GM12878 (cell line): ENCODE results near the gene STX8. TPM values are rescaled to one million over a fixed set of nuclear protein-coding genes. Genes with fewer than 3 reads are reported as not detected.

ENCODE experiments used
- ATAC-seq: fragments of 200-7000 bp; cut with Tn5 transposase; 3 replicates; pipeline ENCODE4 v1.9.1; 2020; ENCODE audit warnings: mild to moderate bottlenecking, moderate library complexity
- BruUV-seq: library from RNA; stranded (reverse); fragments of 400-500 nt; replicated peaks from 2 replicates; lab custom pipeline; 2021; lab: Mats Ljungman, UMichigan
- CTCF ChIA-PET: fragments of 300-600 bp; sonication (Branson Sonifier 250); formaldehyde crosslinking; extraction: SDS; loops from one replicate; lab custom pipeline; 2021; ENCODE audit warnings: inconsistent platforms; lab: Yijun Ruan, JAX
- POLR2A ChIA-PET: fragments of 350-600 bp; formaldehyde crosslinking; extraction: SDS; loops from one replicate; lab custom pipeline; 2021; ENCODE audit warnings: inconsistent platforms; lab: Charles Lee
- RAD21 ChIA-PET: fragments of 300-600 bp; sonication (Branson Sonifier 250); formaldehyde crosslinking; loops from one replicate; lab custom pipeline; 2023; ENCODE audit warnings: antibody characterized with exemption; ENCODE audit not compliant: unreplicated experiment; lab: Charles Lee
- SMC1A ChIA-PET: fragments of 300-600 bp; sonication (Branson Sonifier 250); formaldehyde crosslinking; loops from one replicate; lab custom pipeline; 2023; ENCODE audit not compliant: unreplicated experiment, uncharacterized antibody; lab: Charles Lee
- DNase-seq: peaks from one replicate; pipeline ENCODE4 v3.0.0-alpha.2; 2011; ENCODE audit warnings: low read depth, low spot score
- FAIRE-seq: peaks from 3 replicates; lab custom pipeline; 2011; peaks lifted over from hg19 to GRCh38; lab: Jason Lieb, UNC
- H2AFZ ChIP-seq: 2 replicates; pipeline ENCODE4 v1.6.0; 2011; ENCODE audit warnings: low read depth, low read length, control low read depth; ENCODE audit not compliant: control insufficient read depth
- H3K27ac ChIP-seq: 2 replicates; pipeline ENCODE4 v1.5.1; 2011; ENCODE audit warnings: control low read depth; ENCODE audit not compliant: control insufficient read depth, insufficient read depth
- H3K27me3 ChIP-seq, 2 experiments: replicated peaks in 1 of 2; 2 replicates each; pipeline versions ENCODE4 v1.6.0 to v1.6.1; 2011; ENCODE audit warnings: low read length in 1 of 2; ENCODE audit not compliant: control insufficient read depth in 2 of 2, insufficient read depth in 2 of 2
- H3K36me3 ChIP-seq, 2 experiments: 2 replicates each; pipeline ENCODE4 v1.5.1; 2011; ENCODE audit warnings: low read length in 1 of 2; ENCODE audit not compliant: control insufficient read depth in 2 of 2, insufficient read depth in 2 of 2
- H3K4me1 ChIP-seq: 2 replicates; pipeline ENCODE4 v1.6.1; 2011; ENCODE audit warnings: mild to moderate bottlenecking, low read length, moderate library complexity, mixed read lengths; ENCODE audit not compliant: control insufficient read depth, insufficient read depth
- H3K4me2 ChIP-seq: 2 replicates; pipeline ENCODE4 v1.6.0; 2011; ENCODE audit warnings: control low read depth; ENCODE audit not compliant: control insufficient read depth, insufficient read depth
- H3K4me3 ChIP-seq: fragments of 200-600 bp; sonication (generic); 2 replicates; pipeline ENCODE4 v1.5.1; 2016
- H3K79me2 ChIP-seq: 2 replicates; pipeline ENCODE4 v1.6.0; 2011; ENCODE audit warnings: low read length; ENCODE audit not compliant: control insufficient read depth, insufficient read depth
- H3K9ac ChIP-seq: 2 replicates; pipeline ENCODE4 v1.8.0; 2011; ENCODE audit warnings: low read length, control low read depth, mixed read lengths; ENCODE audit not compliant: control insufficient read depth, insufficient read depth
- H3K9me3 ChIP-seq: replicated peaks from 3 replicates; pipeline ENCODE4 v1.5.1; 2011; ENCODE audit warnings: mild to moderate bottlenecking, low read length; ENCODE audit not compliant: control insufficient read depth, insufficient read depth
- H4K20me1 ChIP-seq: 2 replicates; pipeline ENCODE4 v1.6.0; 2011; ENCODE audit not compliant: control insufficient read depth, insufficient read depth
- NBN ChIP-seq: fragments of 450-650 bp; IDR thresholded peaks from 2 replicates; pipeline ENCODE4 v1.6.1; 2016
- whole genome bisulfite sequencing: methylation state at CpG from one replicate; pipeline ENCODE4 v1.1.6; 2016; ENCODE audit warnings: low lambda C conversion rate; ENCODE audit not compliant: insufficient replicate concordance, insufficient coverage; ENCODE audit errors: missing lambda C conversion rate; 5-methylcytosine and 5-hydroxymethylcytosine counted together
- in situ Hi-C: fragments of 300-500 bp; cut with MboI; formaldehyde crosslinking; loops from 9 replicates; pipeline ENCODE4 v1.14.3; 2018; ENCODE audit warnings: mixed read lengths
- intact Hi-C: fragments of 100-400 bp; cut with micrococcal nuclease; formaldehyde crosslinking; loops from one replicate; pipeline ENCODE4 v1.14.2; 2022; ENCODE audit not compliant: unreplicated experiment
- polyA plus RNA-seq, 11 experiments: library from polyadenylated mRNA; depleted of rRNA in 4 of 11; unstranded in 6 of 11; stranded (reverse) in 5 of 11; fragments of >200 nt; fragmentation: Nextera tagmentation in 4 of 11; fragmentation: Illumina TruSeq in 1 of 11; extraction: Ambion mirVana in 4 of 11; extraction: Trizol in 1 of 11; gene quantifications; 1 replicate in 1 of 11; 2 replicates in 10 of 11; pipeline versions ENCODE4 v1.2.1 to v1.2.3, GENCODE V29; 2011 to 2016; ENCODE audit warnings: inconsistent platforms in 2 of 11, missing spikeins in 2 of 11, low read depth in 1 of 11
- total RNA-seq, 4 experiments: library from RNA; depleted of rRNA in 3 of 4; stranded (reverse); fragments of >200 nt in 3 of 4; fragmentation: Illumina TruSeq in 1 of 4; extraction: Trizol in 1 of 4; gene quantifications; 2 replicates each; pipeline versions ENCODE4 v1.2.1 to v1.2.3, GENCODE V29; 2013 to 2021
- TF ChIP-seq, protein P1 (sequence below): fragments of 450-650 bp; IDR thresholded peaks from 2 replicates; pipeline ENCODE4 v1.6.1; 2017; ENCODE audit warnings: antibody characterized with exemption, mild to moderate bottlenecking, moderate library complexity
- TF ChIP-seq, protein P2 (sequence below): fragments of 450-650 bp; IDR thresholded peaks from 2 replicates; pipeline ENCODE4 v1.6.1; 2016; ENCODE audit warnings: mild to moderate bottlenecking
- TF ChIP-seq, protein P3 (sequence below): IDR thresholded peaks from 2 replicates; pipeline ENCODE4 v1.6.1; 2012; ENCODE audit warnings: improper control_type of control experiment, low read depth, low read length; ENCODE audit not compliant: insufficient replicate concordance

The STX8 gene
- total and polyA plus RNA-seq, 10 of the 15 experiments (the other 5 are each of a cell fraction or from before 2014, with no cell fraction given): 47.9 to 151 (median 72.9) TPM

DNA sequence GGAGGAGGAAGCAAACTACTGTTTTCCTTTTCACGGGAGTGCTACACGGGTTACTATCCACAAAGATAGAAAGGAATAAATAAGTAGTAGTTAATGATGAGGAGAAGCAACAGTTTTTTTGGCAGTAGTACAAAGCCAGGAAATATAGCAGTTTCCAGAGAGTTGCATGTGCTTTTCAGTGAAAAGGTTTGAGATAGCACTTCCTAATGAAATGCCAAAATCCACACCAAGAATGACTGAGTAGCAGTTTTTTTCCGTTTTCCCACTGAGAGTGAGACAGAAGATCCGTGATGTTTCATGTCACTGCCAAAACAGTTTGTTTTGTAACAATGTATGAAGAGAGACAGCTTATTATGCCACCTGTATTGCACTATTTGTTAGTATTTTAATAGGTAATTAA is 129.1 kb downstream of the STX8 start:
- no peak for FAIRE-seq
- H3K4me1 ChIP-seq: no peaks in the 10 kb centered on the region
- no peaks in the 10 kb centered on the region; the same call in 2 of the 3 replicates for H3K9me3 ChIP-seq
- in situ Hi-C loops: no loop called here
- no peaks in the 10 kb centered on the region for H4K20me1 ChIP-seq
- intact Hi-C loops: no loop called here
- no peaks in the 10 kb centered on the region for H3K36me3 ChIP-seq
- SMC1A ChIA-PET: no interaction called here
- no peak overlapping the region for H3K4me3 ChIP-seq
- no peaks in the 10 kb centered on the region for H3K27me3 ChIP-seq
- BruUV-seq: no TSS peak
- H3K9ac ChIP-seq: no peak overlapping the region
- POLR2A ChIA-PET: no interaction called here
- ATAC-seq: no peak
- no peak for DNase-seq
- no peak overlapping the region for H2AFZ ChIP-seq
- WGBS: 76% methylated on average over 4 of the region's 4 CpGs
- RAD21 ChIA-PET: no interaction called here
- CTCF ChIA-PET: no interaction called here
- TF ChIP-seq, protein P1, sequence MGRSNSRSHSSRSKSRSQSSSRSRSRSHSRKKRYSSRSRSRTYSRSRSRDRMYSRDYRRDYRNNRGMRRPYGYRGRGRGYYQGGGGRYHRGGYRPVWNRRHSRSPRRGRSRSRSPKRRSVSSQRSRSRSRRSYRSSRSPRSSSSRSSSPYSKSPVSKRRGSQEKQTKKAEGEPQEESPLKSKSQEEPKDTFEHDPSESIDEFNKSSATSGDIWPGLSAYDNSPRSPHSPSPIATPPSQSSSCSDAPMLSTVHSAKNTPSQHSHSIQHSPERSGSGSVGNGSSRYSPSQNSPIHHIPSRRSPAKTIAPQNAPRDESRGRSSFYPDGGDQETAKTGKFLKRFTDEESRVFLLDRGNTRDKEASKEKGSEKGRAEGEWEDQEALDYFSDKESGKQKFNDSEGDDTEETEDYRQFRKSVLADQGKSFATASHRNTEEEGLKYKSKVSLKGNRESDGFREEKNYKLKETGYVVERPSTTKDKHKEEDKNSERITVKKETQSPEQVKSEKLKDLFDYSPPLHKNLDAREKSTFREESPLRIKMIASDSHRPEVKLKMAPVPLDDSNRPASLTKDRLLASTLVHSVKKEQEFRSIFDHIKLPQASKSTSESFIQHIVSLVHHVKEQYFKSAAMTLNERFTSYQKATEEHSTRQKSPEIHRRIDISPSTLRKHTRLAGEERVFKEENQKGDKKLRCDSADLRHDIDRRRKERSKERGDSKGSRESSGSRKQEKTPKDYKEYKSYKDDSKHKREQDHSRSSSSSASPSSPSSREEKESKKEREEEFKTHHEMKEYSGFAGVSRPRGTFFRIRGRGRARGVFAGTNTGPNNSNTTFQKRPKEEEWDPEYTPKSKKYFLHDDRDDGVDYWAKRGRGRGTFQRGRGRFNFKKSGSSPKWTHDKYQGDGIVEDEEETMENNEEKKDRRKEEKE: no peak
- no peak for TF ChIP-seq NBN
- TF ChIP-seq, protein P2, sequence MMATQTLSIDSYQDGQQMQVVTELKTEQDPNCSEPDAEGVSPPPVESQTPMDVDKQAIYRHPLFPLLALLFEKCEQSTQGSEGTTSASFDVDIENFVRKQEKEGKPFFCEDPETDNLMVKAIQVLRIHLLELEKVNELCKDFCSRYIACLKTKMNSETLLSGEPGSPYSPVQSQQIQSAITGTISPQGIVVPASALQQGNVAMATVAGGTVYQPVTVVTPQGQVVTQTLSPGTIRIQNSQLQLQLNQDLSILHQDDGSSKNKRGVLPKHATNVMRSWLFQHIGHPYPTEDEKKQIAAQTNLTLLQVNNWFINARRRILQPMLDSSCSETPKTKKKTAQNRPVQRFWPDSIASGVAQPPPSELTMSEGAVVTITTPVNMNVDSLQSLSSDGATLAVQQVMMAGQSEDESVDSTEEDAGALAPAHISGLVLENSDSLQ: no peak
- TF ChIP-seq, protein P3, sequence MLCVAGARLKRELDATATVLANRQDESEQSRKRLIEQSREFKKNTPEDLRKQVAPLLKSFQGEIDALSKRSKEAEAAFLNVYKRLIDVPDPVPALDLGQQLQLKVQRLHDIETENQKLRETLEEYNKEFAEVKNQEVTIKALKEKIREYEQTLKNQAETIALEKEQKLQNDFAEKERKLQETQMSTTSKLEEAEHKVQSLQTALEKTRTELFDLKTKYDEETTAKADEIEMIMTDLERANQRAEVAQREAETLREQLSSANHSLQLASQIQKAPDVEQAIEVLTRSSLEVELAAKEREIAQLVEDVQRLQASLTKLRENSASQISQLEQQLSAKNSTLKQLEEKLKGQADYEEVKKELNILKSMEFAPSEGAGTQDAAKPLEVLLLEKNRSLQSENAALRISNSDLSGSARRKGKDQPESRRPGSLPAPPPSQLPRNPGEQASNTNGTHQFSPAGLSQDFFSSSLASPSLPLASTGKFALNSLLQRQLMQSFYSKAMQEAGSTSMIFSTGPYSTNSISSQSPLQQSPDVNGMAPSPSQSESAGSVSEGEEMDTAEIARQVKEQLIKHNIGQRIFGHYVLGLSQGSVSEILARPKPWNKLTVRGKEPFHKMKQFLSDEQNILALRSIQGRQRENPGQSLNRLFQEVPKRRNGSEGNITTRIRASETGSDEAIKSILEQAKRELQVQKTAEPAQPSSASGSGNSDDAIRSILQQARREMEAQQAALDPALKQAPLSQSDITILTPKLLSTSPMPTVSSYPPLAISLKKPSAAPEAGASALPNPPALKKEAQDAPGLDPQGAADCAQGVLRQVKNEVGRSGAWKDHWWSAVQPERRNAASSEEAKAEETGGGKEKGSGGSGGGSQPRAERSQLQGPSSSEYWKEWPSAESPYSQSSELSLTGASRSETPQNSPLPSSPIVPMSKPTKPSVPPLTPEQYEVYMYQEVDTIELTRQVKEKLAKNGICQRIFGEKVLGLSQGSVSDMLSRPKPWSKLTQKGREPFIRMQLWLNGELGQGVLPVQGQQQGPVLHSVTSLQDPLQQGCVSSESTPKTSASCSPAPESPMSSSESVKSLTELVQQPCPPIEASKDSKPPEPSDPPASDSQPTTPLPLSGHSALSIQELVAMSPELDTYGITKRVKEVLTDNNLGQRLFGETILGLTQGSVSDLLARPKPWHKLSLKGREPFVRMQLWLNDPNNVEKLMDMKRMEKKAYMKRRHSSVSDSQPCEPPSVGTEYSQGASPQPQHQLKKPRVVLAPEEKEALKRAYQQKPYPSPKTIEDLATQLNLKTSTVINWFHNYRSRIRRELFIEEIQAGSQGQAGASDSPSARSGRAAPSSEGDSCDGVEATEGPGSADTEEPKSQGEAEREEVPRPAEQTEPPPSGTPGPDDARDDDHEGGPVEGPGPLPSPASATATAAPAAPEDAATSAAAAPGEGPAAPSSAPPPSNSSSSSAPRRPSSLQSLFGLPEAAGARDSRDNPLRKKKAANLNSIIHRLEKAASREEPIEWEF: no peak
- no peak overlapping the region for H3K27ac ChIP-seq
- no peaks in the 10 kb centered on the region for H3K79me2 ChIP-seq
- H3K4me2 ChIP-seq: no peak overlapping the region
